ENCODE results near the gene TTLL1.

The TTLL1 gene

DNA sequence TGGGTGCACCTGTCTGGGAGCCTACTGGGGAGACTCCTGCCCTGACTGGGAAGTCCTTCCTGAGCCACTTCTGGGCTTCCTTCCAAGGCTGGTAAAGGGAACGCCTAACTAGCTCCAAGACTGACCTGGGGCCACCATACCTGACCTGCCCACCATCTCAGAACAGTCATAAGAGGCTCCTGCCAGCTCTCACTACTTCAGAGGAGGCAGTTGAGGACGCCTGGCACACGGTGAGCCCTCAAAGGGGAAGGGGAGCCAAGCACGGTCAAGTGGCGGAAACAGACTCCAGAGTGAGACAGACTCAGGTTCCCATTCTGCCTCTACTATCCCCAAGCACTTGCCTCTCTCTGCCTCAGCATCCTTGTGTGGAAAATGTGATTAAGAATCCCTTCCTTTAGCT is 46.4 kb upstream of the TTLL1 start:
- no peaks in the 10 kb centered on the region for H3K4me1 ChIP-seq (ENCODE audit: insufficient read depth, low read length)
- no peak overlapping the region for H3K27ac ChIP-seq (ENCODE audit: low read length)
- ATAC-seq (ENCODE audit: insufficient read depth, low read depth): no peak
- H3K9me3 ChIP-seq (ENCODE audit: insufficient read depth, low read length, severe bottlenecking): no peaks in the 10 kb centered on the region
- TF ChIP-seq EZH2 (IDR thresholded peaks at IDR 0.05; ENCODE audit: borderline replicate concordance, low read depth, low read length, severe bottlenecking) (no peak), CTCF (IDR thresholded peaks at IDR 0.05; ENCODE audit: borderline replicate concordance, extremely low read depth, low read length, poor library complexity, severe bottlenecking) (no peak)
- no peaks in the 10 kb centered on the region for H3K79me2 ChIP-seq (ENCODE audit: insufficient read depth, low read length)
- no peaks in the 10 kb centered on the region for H3K27me3 ChIP-seq (ENCODE audit: insufficient read depth, low read length, poor library complexity)
- H3K4me2 ChIP-seq (ENCODE audit: insufficient read depth, low read length): no peak overlapping the region
- H3K9ac ChIP-seq (ENCODE audit: low read depth, low read length): no peak overlapping the region
- H4K20me1 ChIP-seq (ENCODE audit: insufficient read depth, low read length): peaks cover 15% of the 10 kb centered on the region
- peaks cover 81% of the 10 kb centered on the region for H3K36me3 ChIP-seq (ENCODE audit: insufficient read depth, low read length)
- no peak overlapping the region for H3K4me3 ChIP-seq (ENCODE audit: low read depth in 1 of 2, low read length in 2 of 2)
- DNase-seq: no peak
- no peak overlapping the region for H2AFZ ChIP-seq (ENCODE audit: low read depth, low read length)

- no peak overlapping the region for H3K27ac ChIP-seq (ENCODE audit: low read length)
- no peak for TF ChIP-seq CTCF (IDR thresholded peaks at IDR 0.05; ENCODE audit: borderline replicate concordance, extremely low read depth, low read length, poor library complexity, severe bottlenecking)
- H3K4me1 ChIP-seq (ENCODE audit: insufficient read depth, low read length): no peaks in the 10 kb centered on the region
- no peak for ATAC-seq (ENCODE audit: insufficient read depth, low read depth)
- no peak overlapping the region for H3K4me2 ChIP-seq (ENCODE audit: insufficient read depth, low read length)
- H3K36me3 ChIP-seq (ENCODE audit: insufficient read depth, low read length): peaks cover 71% of the 10 kb centered on the region
- no peak overlapping the region for H3K4me3 ChIP-seq (ENCODE audit: low read depth in 1 of 2, low read length in 2 of 2)
- DNase-seq: no peak
- H3K79me2 ChIP-seq (ENCODE audit: insufficient read depth, low read length): no peaks in the 10 kb centered on the region
- H3K27me3 ChIP-seq (ENCODE audit: insufficient read depth, low read length, poor library complexity): no peaks in the 10 kb centered on the region
- H2AFZ ChIP-seq (ENCODE audit: low read depth, low read length): no peak overlapping the region
- H3K9me3 ChIP-seq (ENCODE audit: insufficient read depth, low read length, severe bottlenecking): no peaks in the 10 kb centered on the region
- no peak overlapping the region for H3K9ac ChIP-seq (ENCODE audit: low read depth, low read length)
- H4K20me1 ChIP-seq (ENCODE audit: insufficient read depth, low read length): peaks cover 15% of the 10 kb centered on the region
These were observed 45.4 kb upstream of the TTLL1 start for GRCh38 chr22:43134553-43134952.

DNA sequence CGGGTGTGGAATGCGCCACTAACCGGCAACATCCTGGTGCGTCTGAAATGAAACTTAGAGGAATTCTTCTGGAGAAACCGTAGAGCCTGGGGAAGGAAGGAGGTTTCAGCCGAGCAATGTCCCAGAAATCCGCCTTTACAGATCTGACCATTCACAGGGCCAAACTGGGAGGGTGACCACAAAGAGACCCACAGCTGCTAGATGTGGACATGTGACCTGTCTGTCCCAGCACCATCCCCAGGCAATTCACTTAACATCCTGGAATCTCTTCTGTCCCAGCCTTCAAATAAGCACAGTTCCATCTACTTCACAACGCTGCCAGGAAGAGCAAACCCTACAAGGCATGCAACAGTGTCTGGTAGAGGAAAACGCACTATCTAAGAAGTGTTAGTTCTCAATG is 44.2 kb upstream of the TTLL1 start:
- peaks cover 62% of the 10 kb centered on the region for H3K36me3 ChIP-seq (ENCODE audit: insufficient read depth, low read length)

More for the DNA sequence above, 44.2 kb upstream of the TTLL1 start:
- Histone ChIP-seq H3K4me2 (ENCODE audit: insufficient read depth, low read length) (no peak overlapping the region), H3K4me3 (ENCODE audit: low read depth in 1 of 2, low read length in 2 of 2) (no peak overlapping the region), H4K20me1 (ENCODE audit: insufficient read depth, low read length) (peaks cover 21% of the 10 kb centered on the region), H2AFZ (ENCODE audit: low read depth, low read length) (no peak overlapping the region), H3K27ac (ENCODE audit: low read length) (no peak overlapping the region), H3K4me1 (ENCODE audit: insufficient read depth, low read length) (no peaks in the 10 kb centered on the region), H3K27me3 (ENCODE audit: insufficient read depth, low read length, poor library complexity) (no peaks in the 10 kb centered on the region), H3K79me2 (ENCODE audit: insufficient read depth, low read length) (no peaks in the 10 kb centered on the region), H3K9me3 (ENCODE audit: insufficient read depth, low read length, severe bottlenecking) (no peaks in the 10 kb centered on the region), H3K9ac (ENCODE audit: low read depth, low read length) (no peak overlapping the region)
- DNase-seq: no peak
- no peak for TF ChIP-seq CTCF (IDR thresholded peaks at IDR 0.05; ENCODE audit: borderline replicate concordance, extremely low read depth, low read length, poor library complexity, severe bottlenecking)
- no peak for TF ChIP-seq EZH2 (IDR thresholded peaks at IDR 0.05; ENCODE audit: borderline replicate concordance, low read depth, low read length, severe bottlenecking)
- ATAC-seq (ENCODE audit: insufficient read depth, low read depth): no peak
